GM13977 (cell line): Measurements from ENCODE around the gene PDE10A.

ENCODE experiments used
- DNase-seq: peaks from one replicate; pipeline ENCODE4 v3.0.0; 2012; ENCODE audit warnings: low spot score
- in situ Hi-C: fragments of 300-500 bp; cut with MboI; formaldehyde crosslinking; loops from one replicate; pipeline ENCODE4 v1.12.0; 2022; ENCODE audit warnings: low sequenced_read_pairs, low pct_unique_long_range_greater_than_20kb, mixed read lengths, inconsistent platforms; ENCODE audit not compliant: unreplicated experiment
- TF ChIP-seq, protein P1 (sequence below): IDR thresholded peaks from 2 replicates; pipeline ENCODE4 v1.5.1; 2012; ENCODE audit warnings: mild to moderate bottlenecking, control low read depth; ENCODE audit not compliant: insufficient read depth; ENCODE audit errors: extremely low read depth, missing control alignments

The PDE10A gene

DNA sequence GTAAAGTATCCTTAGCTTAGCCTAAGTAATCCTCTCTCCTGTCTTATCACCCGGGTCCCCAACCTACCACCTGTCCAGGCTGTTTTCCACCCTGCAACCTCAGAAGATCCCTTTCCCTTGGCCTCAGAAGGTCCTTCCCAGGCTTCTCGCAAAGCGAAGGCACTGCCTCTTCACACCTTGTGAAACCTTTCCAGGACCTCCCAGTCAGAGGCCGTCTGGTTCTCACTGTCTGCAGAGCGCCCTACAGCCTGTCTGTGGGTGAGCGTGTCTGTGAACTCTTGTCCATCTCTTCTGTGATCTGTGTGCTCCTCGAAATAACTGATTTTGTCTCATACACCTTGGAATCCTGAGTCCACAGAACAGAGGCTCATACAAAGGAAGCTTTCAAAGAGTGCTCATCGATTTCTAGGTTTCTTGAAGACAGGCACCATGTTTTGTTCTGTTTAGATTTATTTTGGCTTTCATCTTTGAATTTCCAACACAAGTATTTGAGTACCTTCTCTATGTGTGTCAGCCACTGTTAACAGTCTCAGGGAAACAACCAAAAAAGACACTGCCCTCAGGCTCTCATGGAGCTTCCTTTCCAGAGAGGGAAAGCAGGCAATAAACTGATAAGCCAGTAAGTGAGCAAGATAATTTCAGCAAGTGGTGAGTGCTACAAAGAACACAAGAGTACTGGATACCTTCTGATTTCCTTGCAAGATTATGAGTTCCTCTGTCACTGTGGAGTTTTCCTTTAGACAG is 6.3 kb downstream of the PDE10A start:
- no peak for DNase-seq
- in situ Hi-C loops, result no loop called here
- TF ChIP-seq, protein P1, sequence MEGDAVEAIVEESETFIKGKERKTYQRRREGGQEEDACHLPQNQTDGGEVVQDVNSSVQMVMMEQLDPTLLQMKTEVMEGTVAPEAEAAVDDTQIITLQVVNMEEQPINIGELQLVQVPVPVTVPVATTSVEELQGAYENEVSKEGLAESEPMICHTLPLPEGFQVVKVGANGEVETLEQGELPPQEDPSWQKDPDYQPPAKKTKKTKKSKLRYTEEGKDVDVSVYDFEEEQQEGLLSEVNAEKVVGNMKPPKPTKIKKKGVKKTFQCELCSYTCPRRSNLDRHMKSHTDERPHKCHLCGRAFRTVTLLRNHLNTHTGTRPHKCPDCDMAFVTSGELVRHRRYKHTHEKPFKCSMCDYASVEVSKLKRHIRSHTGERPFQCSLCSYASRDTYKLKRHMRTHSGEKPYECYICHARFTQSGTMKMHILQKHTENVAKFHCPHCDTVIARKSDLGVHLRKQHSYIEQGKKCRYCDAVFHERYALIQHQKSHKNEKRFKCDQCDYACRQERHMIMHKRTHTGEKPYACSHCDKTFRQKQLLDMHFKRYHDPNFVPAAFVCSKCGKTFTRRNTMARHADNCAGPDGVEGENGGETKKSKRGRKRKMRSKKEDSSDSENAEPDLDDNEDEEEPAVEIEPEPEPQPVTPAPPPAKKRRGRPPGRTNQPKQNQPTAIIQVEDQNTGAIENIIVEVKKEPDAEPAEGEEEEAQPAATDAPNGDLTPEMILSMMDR, result no peak

DNA sequence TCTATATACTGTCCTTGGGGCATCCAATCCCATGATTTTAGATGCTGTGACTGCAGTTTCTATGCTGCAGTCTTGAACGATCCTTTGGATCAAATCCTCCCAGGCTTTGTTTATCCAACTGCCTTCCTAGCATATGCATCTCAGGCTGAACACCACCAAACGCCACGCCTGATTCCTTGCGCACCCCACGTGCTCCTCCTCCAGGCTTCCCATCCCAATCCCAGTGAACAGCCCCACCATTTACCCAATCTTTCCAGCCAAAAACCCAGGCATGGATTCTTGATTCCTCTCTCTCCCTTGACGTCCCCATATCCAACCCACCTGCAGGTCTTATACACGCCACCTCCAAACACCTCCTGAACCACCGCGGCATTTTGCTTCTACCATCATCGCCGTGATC is 7.8 kb downstream of the PDE10A start:
- DNase-seq, result no peak
- TF ChIP-seq, protein P1, result no peak
- in situ Hi-C loops, result no loop called here

GRCh38 chr6:165654144-165654543 is 8.9 kb downstream of the PDE10A start:
- in situ Hi-C loops, result no loop called here
- no peak for DNase-seq
- TF ChIP-seq, protein P1, result no peak

DNA sequence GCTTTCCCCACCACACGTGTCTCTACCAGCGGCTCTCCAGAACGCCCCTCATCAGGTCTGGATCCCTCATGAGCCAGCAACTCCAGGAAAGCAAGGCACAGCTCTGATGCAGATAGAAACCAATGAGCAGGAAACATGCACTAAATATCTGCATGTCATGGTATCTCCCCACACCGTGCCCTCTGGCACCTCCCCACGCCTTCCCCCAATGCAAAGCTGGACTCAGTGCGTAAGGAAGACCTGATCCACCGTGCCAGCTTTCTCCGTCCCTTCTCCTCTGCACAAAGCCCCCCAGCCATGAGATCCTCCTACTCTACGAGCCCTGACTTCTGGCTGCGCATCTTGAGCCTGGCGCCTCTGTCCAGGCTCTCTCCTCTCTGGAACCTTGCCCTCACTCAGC is 9.4 kb downstream of the PDE10A start:
- in situ Hi-C loops, result no loop called here
- DNase-seq, result no peak
- TF ChIP-seq, protein P1, result no peak

GRCh38 chr6:165653196-165653595 is 9.8 kb downstream of the PDE10A start:
- no peak for DNase-seq
- TF ChIP-seq, protein P1, result no peak
- in situ Hi-C loops, result no loop called here

GRCh38 chr6:165652766-165653165 is 10.3 kb downstream of the PDE10A start:
- in situ Hi-C loops, result no loop called here

More at GRCh38 chr6:165652766-165653165, 10.3 kb downstream of the PDE10A start:
- no peak for DNase-seq
- TF ChIP-seq, protein P1, result no peak
